Duodenal mucosa (tissue), 2 donors: ENCODE measurements around the gene NFIX.

Experiments
- H3K27ac ChIP-seq: one replicate; pipeline ENCODE4 v1.7.0; 2013; ENCODE audit warnings: low read depth, low read length
- H3K27me3 ChIP-seq, 2 donors: one replicate each; pipeline ENCODE4 v1.7.0; 2013; ENCODE audit warnings: low read length in 2 of 2, control low read depth in 1 of 2; ENCODE audit not compliant: insufficient read depth in 2 of 2, control insufficient read depth in 1 of 2
- H3K36me3 ChIP-seq, 2 donors: one replicate each; pipeline ENCODE4 v1.7.0; 2013; ENCODE audit warnings: low read length in 2 of 2, control low read depth in 1 of 2; ENCODE audit not compliant: insufficient read depth in 2 of 2, control insufficient read depth in 1 of 2
- H3K4me1 ChIP-seq, 2 donors: one replicate each; pipeline ENCODE4 v1.7.0; 2013; ENCODE audit warnings: low read length in 2 of 2, control low read depth in 1 of 2; ENCODE audit not compliant: insufficient read depth in 2 of 2, control insufficient read depth in 1 of 2
- H3K4me3 ChIP-seq, 2 donors: one replicate each; pipeline ENCODE4 v1.7.0; 2013; ENCODE audit warnings: low read length in 2 of 2, low read depth in 1 of 2
- H3K9ac ChIP-seq, 2 donors: one replicate each; pipeline ENCODE4 v1.7.0; 2013; ENCODE audit warnings: low read length in 2 of 2, low read depth in 1 of 2
- H3K9me3 ChIP-seq, 2 donors: one replicate each; pipeline ENCODE4 v1.7.0; 2013; ENCODE audit warnings: low read length in 2 of 2, control low read depth in 1 of 2; ENCODE audit not compliant: control insufficient read depth in 1 of 2

Gene NFIX

DNA sequence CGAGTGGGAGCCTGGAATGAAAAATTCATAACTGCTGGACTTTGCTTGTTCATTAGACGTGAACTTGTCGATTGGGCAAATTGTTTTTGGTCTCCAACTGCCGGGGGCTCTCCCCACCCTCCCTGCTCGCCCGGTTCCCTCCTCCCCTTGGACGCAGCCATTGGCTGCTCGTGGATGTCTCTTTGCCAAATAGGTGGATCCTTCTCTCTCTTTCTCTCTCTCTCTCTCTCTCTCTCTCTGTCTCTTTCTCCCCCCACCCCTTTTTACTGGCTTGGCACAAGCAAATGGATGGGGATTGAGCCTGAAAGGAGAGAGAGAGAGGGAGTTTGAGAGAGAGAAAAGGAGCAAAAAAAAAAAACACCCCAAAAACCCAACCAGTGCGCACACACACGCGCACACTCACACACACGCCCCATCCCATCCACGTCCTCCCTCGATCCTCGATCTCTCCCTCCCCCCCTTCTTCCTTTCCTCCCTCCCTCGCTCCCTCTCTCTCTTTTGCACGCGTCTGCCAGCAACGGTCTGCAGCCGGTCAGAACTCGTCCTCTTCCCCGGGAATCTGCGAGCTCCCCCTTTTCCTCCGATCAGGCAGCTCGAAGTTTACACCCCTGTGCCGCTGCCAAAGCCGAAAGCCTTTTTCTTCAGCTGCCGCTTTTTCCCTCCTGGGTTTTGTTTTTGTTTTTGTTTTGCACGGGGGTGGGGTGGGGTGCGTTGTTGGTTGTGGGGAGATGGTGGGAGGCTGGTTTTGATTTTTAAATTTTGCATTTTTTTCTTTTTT is 27.8 kb downstream of the NFIX start:
- H3K4me1 ChIP-seq = peaks cover 57 to 60% of the 10 kb centered on the region in 2 donors
- H3K9ac ChIP-seq = peak overlapping the region; percentile 60 to 69
- H3K4me3 ChIP-seq = peak overlapping the region; percentile 63 to 72
- H3K27ac ChIP-seq = peak overlapping the region; percentile 76
- peaks cover 0 to under 1% of the 10 kb centered on the region in 2 donors for H3K36me3 ChIP-seq
- no peaks in the 10 kb centered on the region for H3K27me3 ChIP-seq
- no peaks in the 10 kb centered on the region for H3K9me3 ChIP-seq

DNA sequence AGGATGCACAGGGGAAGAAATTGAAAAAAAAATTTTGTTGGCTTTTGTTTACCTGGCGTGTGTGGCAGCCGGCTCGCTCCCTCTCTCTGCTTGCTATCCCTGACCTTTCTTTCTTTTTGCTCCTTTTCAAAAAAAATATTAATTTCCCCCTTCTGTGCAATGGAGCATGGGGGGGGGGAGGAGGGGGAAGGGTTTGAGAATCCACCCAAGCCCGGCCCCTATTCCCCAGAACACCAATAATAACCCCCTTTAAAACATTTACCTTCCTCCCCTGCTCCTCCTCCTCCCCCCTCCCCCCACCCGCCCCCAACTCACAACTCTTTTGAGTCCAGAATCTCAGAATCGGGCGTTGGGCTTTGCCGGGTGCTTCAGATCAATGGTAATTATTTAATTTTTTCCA is 28.4 kb downstream of the NFIX start:
- peaks cover 0 to 7% of the 10 kb centered on the region in 2 donors for H3K36me3 ChIP-seq
- no peaks in the 10 kb centered on the region for H3K9me3 ChIP-seq
- peak overlapping the region; percentile 63 to 72 for H3K4me3 ChIP-seq
- peaks cover 54 to 56% of the 10 kb centered on the region in 2 donors for H3K4me1 ChIP-seq
- no peak overlapping the region for H3K27ac ChIP-seq
- no peaks in the 10 kb centered on the region for H3K27me3 ChIP-seq
- peak overlapping the region in 1 of 2 donors; percentile 60 for H3K9ac ChIP-seq

DNA sequence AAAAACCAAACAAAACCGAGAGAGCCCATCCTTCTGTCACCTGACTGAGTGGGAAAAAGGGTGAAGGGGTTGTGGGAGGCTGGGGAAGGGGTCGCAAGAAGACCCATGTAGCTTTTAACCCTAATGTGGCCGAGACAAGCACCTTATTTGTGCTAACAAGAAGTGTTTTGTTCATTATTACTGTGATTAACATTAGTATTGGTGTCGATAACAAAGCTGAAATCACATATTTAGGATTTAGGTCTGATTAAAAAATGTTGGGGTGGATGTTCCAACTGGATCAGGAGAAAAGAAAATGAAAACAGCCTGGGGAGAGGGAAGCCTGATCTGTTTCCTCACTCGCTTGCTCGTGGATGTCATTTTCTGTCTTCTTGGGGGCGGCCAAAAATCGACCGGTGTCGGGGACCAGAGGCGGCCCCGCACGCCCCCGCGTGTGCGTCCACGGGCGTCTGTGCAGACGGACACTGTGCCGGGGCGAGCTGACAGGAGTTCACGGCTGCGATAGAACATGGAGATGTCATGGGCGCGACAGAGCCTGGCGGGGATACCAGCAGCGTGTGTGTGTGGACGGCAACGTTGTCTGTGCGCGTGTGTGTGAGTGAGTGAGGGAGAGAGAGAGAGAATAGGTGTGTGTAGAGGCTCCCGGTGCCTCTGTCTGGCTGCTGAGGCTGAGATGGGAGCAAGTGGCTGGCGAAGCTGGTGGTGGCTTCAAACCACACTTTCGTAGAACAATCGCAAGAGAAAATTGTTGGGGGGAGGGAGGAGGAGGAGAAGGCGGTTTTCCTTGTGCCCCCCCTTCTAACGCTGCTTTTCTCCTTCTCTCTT is 29.1 kb downstream of the NFIX start:
- H3K4me3 ChIP-seq = peak overlapping the region; percentile 63 to 67
- peaks cover 0 to 8% of the 10 kb centered on the region in 2 donors for H3K36me3 ChIP-seq
- no peaks in the 10 kb centered on the region for H3K27me3 ChIP-seq
- no peak overlapping the region for H3K27ac ChIP-seq
- H3K4me1 ChIP-seq = peaks cover 54 to 55% of the 10 kb centered on the region in 2 donors
- H3K9me3 ChIP-seq = no peaks in the 10 kb centered on the region
- peak overlapping the region; percentile 48 to 53 for H3K9ac ChIP-seq

DNA sequence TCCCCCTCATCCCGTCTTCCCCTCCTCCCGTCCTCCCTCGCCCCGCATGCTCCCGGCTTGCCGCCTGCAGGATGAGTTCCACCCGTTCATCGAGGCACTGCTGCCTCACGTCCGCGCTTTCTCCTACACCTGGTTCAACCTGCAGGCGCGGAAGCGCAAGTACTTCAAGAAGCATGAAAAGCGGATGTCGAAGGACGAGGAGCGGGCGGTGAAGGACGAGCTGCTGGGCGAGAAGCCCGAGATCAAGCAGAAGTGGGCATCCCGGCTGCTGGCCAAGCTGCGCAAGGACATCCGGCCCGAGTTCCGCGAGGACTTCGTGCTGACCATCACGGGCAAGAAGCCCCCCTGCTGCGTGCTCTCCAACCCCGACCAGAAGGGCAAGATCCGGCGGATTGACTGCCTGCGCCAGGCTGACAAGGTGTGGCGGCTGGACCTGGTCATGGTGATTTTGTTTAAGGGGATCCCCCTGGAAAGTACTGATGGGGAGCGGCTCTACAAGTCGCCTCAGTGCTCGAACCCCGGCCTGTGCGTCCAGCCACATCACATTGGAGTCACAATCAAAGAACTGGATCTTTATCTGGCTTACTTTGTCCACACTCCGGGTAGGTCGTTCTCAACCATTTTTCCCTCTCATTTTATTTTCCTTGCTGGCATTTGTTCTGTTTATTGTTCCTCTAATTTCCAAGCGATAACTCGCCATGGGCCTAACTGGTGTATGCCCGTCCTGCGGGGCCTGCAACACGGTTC is 29.8 kb downstream of the NFIX start:
- H3K27me3 ChIP-seq = no peaks in the 10 kb centered on the region
- peaks cover 0 to 8% of the 10 kb centered on the region in 2 donors for H3K36me3 ChIP-seq
- peaks cover 54 to 58% of the 10 kb centered on the region in 2 donors for H3K4me1 ChIP-seq
- no peaks in the 10 kb centered on the region for H3K9me3 ChIP-seq
- peak overlapping the region; percentile 63 to 67 for H3K4me3 ChIP-seq
- H3K27ac ChIP-seq = no peak overlapping the region
- H3K9ac ChIP-seq = peak overlapping the region; percentile 48 to 53

DNA sequence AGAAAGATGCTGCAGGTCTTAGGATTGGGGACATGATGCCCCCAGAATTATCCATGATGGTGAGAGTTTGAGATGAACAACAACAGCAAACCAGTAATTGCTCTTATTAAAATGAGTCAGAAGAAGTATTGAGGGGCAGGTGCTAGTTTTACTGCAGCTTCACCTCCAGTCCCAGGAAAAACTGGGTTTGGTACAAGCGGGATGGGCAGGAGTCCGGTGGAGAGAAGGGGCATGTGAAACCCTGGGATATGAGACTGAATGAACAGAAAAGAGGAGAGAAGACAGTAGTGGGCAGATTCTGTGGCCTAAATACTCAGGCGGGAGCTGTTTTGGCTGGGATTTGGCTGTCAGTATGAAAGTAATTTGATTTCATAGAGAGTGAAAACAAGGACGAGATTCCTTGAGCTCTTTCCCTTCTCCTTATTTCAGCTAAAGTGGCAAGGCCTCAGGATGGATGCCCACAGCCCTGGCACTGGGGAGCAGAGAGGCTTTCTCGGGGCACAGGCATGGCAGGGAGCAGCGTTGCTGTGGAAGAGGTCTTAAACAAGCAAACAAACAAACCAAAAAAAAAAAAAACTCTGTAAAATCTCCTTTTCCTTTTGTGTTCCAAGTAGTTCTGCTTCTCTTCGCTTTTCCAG is 30.7 kb downstream of the NFIX start:
- Histone ChIP-seq H3K9me3 (no peaks in the 10 kb centered on the region), H3K4me1 (peaks cover 55% of the 10 kb centered on the region in 2 donors), H3K36me3 (peaks cover 0 to 8% of the 10 kb centered on the region in 2 donors), H3K4me3 (peak overlapping the region; percentile 63 to 67), H3K27ac (no peak overlapping the region), H3K27me3 (no peaks in the 10 kb centered on the region), H3K9ac (peak overlapping the region; percentile 48 to 53)

DNA sequence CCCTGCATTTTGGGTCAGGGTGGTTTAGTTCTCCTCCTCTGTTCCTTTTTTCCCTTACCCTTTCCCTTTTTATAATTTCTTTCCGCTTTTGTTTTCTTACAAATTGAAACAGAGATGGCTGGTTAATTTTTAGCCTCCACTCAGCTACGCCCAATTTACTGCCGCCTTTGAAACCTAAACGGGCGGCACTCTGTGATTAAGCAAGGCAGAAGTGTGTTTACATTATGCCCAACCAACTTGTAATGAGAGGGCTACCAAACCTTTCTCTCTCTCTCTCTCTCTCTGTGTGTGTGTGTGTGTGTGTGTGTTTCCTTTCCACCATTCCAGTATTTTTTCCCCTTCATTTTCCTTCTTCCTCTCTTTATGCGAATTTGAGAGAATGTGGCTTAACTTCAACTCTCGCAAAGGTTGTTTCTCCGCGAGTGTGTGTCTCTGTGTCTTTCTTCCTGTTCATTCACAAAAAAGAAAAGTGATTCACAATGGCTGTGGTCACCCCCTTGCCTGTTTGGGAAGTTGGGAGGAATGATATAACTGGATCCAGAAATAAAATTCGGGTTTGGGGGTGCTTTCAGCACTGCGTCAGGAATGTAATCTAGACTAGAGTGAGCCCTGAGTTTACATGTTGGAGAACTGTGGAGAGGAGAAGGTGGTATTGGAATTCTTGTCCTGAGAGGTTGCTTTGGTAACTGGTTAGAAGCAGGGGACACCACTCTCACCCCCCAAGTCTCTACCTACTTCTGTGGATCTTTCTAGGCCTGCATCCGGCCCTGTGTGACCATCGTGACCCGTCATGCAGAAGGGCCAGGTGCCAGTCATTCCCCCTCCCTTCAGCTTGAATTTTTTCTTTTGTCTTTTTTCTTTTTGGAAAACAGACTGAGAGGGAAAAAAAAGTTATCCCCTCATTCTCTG is 31.4 kb downstream of the NFIX start:
- peak overlapping the region; percentile 48 to 53 for H3K9ac ChIP-seq
- no peak overlapping the region for H3K27ac ChIP-seq
- H3K9me3 ChIP-seq = no peaks in the 10 kb centered on the region
- peaks cover 56% of the 10 kb centered on the region in 2 donors for H3K4me1 ChIP-seq
- H3K27me3 ChIP-seq = no peaks in the 10 kb centered on the region
- peaks cover 0 to 8% of the 10 kb centered on the region in 2 donors for H3K36me3 ChIP-seq
- H3K4me3 ChIP-seq = peak overlapping the region; percentile 63 to 67

DNA sequence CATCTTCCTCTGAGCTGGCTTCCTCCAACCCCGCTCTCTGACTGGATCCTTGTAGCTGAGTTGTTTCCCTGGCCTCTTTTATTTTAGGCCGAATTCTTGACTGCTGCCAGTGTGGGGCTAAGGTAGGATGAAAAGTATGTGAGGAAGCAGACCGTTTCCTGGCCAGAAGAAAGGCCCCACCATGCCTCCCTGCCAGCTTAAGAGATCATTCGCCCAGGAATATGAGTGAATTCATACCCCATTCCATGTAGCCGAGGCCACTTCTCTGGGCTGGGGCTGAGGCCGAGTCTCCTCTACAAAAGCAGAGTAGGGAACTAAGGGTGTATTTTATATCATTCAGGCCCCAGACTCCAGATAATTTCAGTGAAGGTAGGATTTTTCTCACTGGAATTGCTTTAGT is 32.3 kb downstream of the NFIX start:
- Histone ChIP-seq H3K9me3 (no peaks in the 10 kb centered on the region), H3K27me3 (no peaks in the 10 kb centered on the region), H3K4me3 (no peak overlapping the region), H3K4me1 (peaks cover 57% of the 10 kb centered on the region in 2 donors), H3K9ac (no peak overlapping the region), H3K27ac (no peak overlapping the region), H3K36me3 (peaks cover 0 to 8% of the 10 kb centered on the region in 2 donors)

DNA sequence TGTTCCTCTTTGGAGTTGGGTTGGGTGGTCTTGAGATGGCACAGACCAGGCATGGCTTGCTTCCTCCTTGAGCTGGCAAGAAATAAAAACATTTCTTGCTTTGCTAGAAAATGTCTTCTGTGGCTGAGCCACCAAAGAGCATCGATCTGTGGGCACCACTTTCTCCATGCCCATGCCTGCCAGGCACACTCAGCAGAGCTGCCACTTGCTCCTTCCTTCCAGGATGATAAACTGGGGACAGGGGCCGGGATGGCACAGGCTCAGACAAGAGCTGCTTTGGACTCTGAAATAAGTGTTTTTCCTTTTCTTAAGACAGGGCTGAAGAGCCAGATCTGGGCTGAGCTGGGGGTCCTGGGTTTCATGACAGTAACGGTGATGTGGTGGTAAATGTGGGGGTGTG is 32.8 kb downstream of the NFIX start:
- H3K27me3 ChIP-seq = no peaks in the 10 kb centered on the region
- H3K27ac ChIP-seq = no peak overlapping the region
- peaks cover 58 to 61% of the 10 kb centered on the region in 2 donors for H3K4me1 ChIP-seq
- peaks cover 0 to 8% of the 10 kb centered on the region in 2 donors for H3K36me3 ChIP-seq
- no peak overlapping the region for H3K4me3 ChIP-seq
- no peaks in the 10 kb centered on the region for H3K9me3 ChIP-seq
- no peak overlapping the region for H3K9ac ChIP-seq
